ENCODE measurements around the gene ABCB10.
A peak's percentile ranks its signal among the peaks of the same experiment; 100 is the strongest.
"Not testable (repeated sequence)": the region's sequence is repeated elsewhere in the genome, so short reads cannot be mapped to it uniquely, and the experiment has no call there.

The ABCB10 gene

GRCh38 chr1:229572286-229572685 lies 13.8 kb upstream of the ABCB10 start:
- no peak for DNase-seq (ENCODE audit: low read depth in 2 of 2)

DNA sequence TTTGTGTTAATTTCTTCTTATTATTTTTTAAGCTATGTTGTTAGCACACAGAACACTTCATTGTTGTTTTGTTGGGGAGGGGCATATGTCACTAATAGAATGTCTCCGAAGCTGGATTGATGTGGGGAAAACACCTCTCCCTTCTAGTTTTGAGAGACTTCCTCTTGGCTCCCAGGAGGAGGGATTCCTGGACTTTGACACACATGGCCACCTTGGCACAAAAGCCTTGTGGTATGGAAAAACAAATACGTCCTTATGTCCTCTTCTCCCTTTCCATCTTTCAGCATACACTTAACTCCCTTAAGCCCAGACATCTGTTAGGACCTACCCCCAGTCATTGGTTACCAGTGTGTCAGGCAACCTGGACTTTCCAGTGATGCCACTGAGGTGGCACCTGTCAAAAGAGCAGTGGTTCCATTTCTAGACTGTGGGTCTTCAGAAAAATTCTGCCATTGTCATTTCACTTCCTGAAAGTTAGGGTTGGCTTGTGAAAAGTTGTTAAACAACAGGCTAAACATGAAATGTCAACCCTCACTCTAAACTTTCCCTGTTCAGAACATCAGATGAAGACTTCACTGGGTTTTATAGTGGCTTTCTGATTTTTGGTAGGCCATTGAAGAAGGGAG lies 12.5 kb upstream of the ABCB10 start:
- no peak for DNase-seq (ENCODE audit: low read depth in 2 of 2)

DNA sequence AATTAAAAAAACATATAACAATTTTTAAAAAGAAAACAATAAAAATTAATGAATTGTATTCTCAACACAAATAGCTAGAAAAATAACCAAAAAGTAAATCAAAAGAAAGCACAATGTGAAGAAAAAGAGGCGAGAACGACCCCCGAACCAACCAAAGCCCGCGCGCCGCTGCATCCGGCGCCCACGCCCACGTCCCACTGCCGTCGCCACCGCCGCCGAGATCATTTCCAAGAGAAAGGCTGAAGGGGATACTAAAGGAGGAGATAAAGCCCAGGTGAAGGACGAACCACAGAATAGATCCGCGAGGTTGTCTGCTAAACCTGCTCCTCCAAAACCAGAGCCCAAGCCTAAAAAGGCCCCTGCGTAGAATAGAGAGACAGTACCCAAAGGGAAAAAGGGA lies 11.8 kb upstream of the ABCB10 start:
- no peak for DNase-seq (ENCODE audit: low read depth in 2 of 2)

- no peak for DNase-seq (ENCODE audit: low read depth in 2 of 2)
These were observed 8.8 kb upstream of the ABCB10 start for GRCh38 chr1:229567109-229567868.

DNA sequence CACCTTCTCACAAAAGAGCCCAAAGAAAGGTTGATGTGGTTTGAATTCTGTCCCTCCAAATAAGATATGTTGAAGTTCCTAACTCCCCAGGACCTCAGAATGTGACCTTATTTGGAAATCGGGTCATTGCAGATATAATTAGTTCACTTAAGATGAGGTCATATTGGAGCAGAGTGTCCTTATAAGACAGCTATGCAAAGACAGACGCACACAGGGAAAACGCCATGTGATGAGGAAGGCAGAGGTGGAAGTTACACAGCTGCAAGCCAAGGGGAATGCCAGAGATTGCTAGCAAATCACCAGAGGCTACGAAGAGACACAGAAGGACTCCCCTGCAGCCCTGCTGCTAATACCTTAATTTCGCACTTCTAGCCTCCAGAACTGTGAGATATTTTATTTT lies 5.2 kb upstream of the ABCB10 start:
- no peak for DNase-seq (ENCODE audit: low read depth in 2 of 2)

GRCh38 chr1:229563241-229563640 lies 4.7 kb upstream of the ABCB10 start:
- no peak for DNase-seq (ENCODE audit: low read depth in 2 of 2)

DNA sequence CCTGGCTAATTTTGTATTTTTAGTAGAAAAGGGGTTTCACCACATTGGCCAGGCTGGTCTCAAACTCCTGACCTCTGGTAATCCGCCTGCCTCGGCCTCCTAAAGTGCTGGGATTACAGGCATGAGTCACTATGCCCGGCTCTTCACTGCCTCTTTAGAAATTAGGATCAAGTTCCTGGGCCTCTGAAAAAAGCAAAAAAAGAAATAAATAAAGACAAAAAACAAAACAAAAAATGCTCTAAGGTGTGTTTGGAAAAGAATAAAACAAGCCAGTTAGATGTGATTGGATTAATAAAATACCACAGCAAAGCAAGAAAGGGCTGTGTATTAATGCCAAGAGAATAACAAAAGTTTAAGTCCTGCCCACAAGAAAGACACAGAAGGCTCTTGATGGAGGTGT lies 4.2 kb upstream of the ABCB10 start:
- DNase-seq (ENCODE audit: low read depth in 2 of 2), result no peak

- DNase-seq (ENCODE audit: low read depth in 2 of 2), result no peak
These were observed 2.6 kb upstream of the ABCB10 start for GRCh38 chr1:229561141-229561540.

GRCh38 chr1:229560124-229560523 lies 1.6 kb upstream of the ABCB10 start:
- DNase-seq (ENCODE audit: low read depth in 2 of 2), result not testable (repeated sequence)

DNA sequence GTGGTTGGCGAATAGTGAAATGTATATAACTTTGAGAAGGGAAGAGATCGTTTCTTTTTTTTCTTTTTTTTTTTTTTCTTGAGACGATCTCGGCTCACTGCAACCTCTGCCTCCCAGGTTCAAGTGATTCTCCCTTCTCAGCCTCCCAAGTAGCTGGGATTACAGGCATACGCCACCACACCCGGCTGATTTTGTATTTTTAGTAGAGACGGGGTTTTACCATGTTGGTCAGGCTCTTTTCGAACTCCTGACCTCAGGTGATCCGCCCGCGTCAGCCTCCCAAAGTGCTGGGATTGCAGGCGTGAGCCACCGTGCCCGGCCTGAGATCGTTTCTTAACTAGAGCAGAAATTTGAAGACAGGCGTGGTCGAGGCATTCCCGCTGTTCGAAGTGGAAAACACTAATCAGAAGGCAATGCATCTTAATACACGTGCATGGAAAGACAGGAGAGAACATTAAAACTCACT lies 862 bp upstream of the ABCB10 start:
- DNase-seq (ENCODE audit: low read depth in 2 of 2), result not testable (repeated sequence)

- DNase-seq (ENCODE audit: low read depth in 2 of 2), result peak; percentile 21 to 29
These were observed 543 bp downstream of the ABCB10 start for GRCh38 chr1:229557913-229558414.

- DNase-seq (ENCODE audit: low read depth in 2 of 2), result no peak
These were observed 1.2 kb downstream of the ABCB10 start for GRCh38 chr1:229557200-229557850.

- DNase-seq (ENCODE audit: low read depth in 2 of 2), result no peak
These were observed 3.5 kb downstream of the ABCB10 start for GRCh38 chr1:229554886-229555621.

DNA sequence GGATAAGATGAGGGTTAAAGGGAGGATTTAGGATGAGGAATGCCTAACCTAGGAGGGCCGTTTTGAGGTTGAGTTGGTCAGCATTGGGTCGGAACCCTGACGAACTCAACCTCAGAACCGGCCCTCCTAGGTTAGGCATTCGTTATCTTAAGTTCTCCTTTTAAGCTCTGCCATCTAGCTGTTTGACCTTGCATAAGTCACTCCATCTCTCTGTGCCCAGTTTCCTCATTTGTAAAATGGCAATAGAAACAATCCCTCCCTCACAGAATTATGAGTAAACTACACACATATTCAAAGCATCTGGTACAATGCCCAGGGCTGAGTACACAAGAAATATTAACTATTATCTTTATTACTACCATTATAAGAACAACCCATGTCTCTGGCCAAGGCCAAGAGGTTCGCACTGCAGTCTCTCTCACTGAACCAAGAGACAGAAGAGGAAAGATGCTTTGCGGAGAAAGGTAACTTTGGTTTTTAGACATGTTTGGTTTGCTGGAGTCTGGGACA lies 4.8 kb downstream of the ABCB10 start:
- DNase-seq (ENCODE audit: low read depth in 2 of 2), result no peak

- DNase-seq (ENCODE audit: low read depth in 2 of 2), result no peak
These were observed 5.8 kb downstream of the ABCB10 start for GRCh38 chr1:229552732-229553131.

DNA sequence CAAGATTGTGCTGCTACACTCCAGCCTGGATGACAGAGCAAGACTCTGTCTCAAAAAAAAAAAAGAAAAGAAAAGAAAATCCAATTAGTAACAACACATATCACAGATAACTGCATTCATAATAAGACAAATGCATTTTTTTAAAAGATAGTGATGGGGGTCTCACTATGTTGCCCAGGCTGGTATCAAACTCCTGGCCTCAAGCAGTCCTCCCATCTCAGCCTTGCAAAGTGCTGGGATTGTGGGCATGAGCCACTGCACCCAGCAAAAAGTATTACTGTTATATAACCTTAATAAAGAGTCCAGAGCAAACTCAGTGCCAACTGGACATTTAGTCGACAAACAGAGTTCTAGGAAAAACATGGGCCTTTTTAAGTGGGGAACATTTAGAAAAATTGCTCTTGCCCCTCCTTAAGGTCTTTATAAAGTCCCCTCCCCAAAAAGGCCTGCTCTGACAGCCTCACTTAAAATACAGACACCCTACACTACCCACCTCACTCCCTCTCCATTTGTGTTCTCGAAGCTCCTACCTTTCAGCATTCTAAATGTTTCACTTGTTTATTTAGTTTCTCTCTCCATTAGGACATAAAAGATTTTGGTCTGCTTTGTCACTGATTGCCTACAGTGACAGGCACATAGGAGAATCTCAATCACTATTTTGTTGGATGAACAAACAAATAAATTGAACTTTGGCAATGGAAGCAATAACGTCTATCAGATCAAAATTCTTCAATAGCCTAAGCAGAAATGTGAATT lies 7.5 kb downstream of the ABCB10 start:
- no peak for DNase-seq (ENCODE audit: low read depth in 2 of 2)

DNA sequence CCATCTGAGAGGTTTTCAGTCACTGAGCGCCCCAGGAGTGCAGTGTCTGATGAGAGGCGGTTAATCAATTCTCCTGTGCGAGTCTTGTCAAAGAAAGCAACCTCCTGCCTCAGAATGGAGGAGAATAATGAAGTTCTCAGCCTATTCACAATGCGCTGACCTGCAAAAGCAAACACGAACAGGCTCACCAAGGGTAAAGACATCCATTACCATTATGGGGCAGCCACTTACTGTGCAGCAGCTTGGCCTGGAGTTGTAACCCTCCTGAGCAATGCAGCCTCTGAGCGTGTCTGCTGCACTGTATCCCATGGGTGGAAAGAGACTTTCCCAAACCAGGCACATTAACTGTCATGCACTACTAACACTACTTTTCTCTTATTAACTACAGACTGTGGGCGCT lies 11.0 kb downstream of the ABCB10 start:
- DNase-seq (ENCODE audit: low read depth in 2 of 2), result no peak

GRCh38 chr1:229544587-229544986 lies 13.9 kb downstream of the ABCB10 start:
- DNase-seq (ENCODE audit: low read depth in 2 of 2), result no peak

GRCh38 chr1:229539863-229540506 lies 18.5 kb downstream of the ABCB10 start:
- no peak for DNase-seq (ENCODE audit: low read depth in 2 of 2)

GRCh38 chr1:229538945-229539344 lies 19.6 kb downstream of the ABCB10 start:
- no peak for DNase-seq (ENCODE audit: low read depth in 2 of 2)

- no peak for DNase-seq (ENCODE audit: low read depth in 2 of 2)
These were observed 20.6 kb downstream of the ABCB10 start for GRCh38 chr1:229537894-229538293.

Measured in stimulated activated CD8-positive, alpha-beta memory T cell treated with anti-CD3 and anti-CD28 coated beads, Interleukin-2, amount 100 ng/mL, for 48 hours (primary cell).